ENCODE data around the gene MCTP1.

The MCTP1 gene

GRCh38 chr5:95105638-95106037, 179.3 kb downstream of the MCTP1 start:
- no peak for TF ChIP-seq CTCF (IDR thresholded peaks at IDR 0.05; ENCODE audit: extremely low read depth, missing control alignments)
- no peak for DNase-seq (ENCODE audit: low spot score)

DNA sequence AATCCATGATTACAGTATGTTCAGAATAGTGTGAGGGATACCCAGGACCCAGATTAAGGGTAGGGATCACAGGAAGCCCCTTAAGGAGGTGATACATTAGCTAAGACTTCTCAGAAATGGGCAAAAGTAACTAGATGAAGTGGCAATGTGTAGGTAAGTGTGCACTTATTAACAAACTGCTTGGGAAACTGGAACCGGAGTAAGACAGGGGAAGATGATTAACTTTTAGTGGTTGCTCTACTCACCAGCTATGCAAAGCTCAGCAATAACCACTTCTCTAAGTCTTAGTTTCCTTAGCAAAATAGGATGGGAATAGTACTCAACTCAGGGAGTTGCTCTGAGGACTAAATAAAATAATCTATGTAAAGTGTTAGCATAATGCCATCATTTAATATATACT, 182.2 kb downstream of the MCTP1 start:
- TF ChIP-seq CTCF (IDR thresholded peaks at IDR 0.05; ENCODE audit: extremely low read depth, missing control alignments) = no peak
- DNase-seq (ENCODE audit: low spot score) = no peak

- DNase-seq (ENCODE audit: low spot score) = no peak
- no peak for TF ChIP-seq CTCF (IDR thresholded peaks at IDR 0.05; ENCODE audit: extremely low read depth, missing control alignments)
Observed at GRCh38 chr5:95102080-95102479, 182.8 kb downstream of the MCTP1 start.

- no peak for TF ChIP-seq CTCF (IDR thresholded peaks at IDR 0.05; ENCODE audit: extremely low read depth, missing control alignments)
- DNase-seq (ENCODE audit: low spot score) = no peak
Observed at GRCh38 chr5:95100551-95100950, 184.3 kb downstream of the MCTP1 start.

- TF ChIP-seq CTCF (IDR thresholded peaks at IDR 0.05; ENCODE audit: extremely low read depth, missing control alignments) = no peak
- DNase-seq (ENCODE audit: low spot score) = no peak
Observed at GRCh38 chr5:95098012-95098411, 186.9 kb downstream of the MCTP1 start.

GRCh38 chr5:95093211-95093610, 191.7 kb downstream of the MCTP1 start:
- TF ChIP-seq CTCF (IDR thresholded peaks at IDR 0.05; ENCODE audit: extremely low read depth, missing control alignments) = no peak
- no peak for DNase-seq (ENCODE audit: low spot score)

GRCh38 chr5:95090774-95091173, 194.1 kb downstream of the MCTP1 start:
- no peak for TF ChIP-seq CTCF (IDR thresholded peaks at IDR 0.05; ENCODE audit: extremely low read depth, missing control alignments)
- DNase-seq (ENCODE audit: low spot score) = no peak

Measured in GM20000 (cell line).